Testis (tissue), 3 donors: Measurements from ENCODE around the gene ZNF888. TPM values are rescaled to one million over a fixed set of nuclear protein-coding genes. Genes with fewer than 3 reads are reported as not detected.
"Not testable (repeated sequence)": the region's sequence is repeated elsewhere in the genome, so short reads cannot be mapped to it uniquely, and the experiment has no call there.

Experiments
- DNase-seq: peaks from one replicate; pipeline ENCODE4 v3.0.0-alpha.2; 2019
- H3K27ac ChIP-seq, 2 donors: fragments of 200-600 bp; sonication (generic); one replicate each; pipeline ENCODE4 v1.5.1; 2019
- H3K27me3 ChIP-seq: fragments of 200-600 bp; sonication (generic); one replicate; pipeline ENCODE4 v1.5.1; 2019
- H3K36me3 ChIP-seq: fragments of 200-600 bp; sonication (generic); one replicate; pipeline ENCODE4 v1.5.1; 2017; ENCODE audit warnings: low read depth; ENCODE audit errors: missing control alignments
- H3K4me1 ChIP-seq: fragments of 200-600 bp; sonication (generic); one replicate; pipeline ENCODE4 v1.5.1; 2019
- H3K4me3 ChIP-seq, 2 donors: fragments of 200-600 bp; sonication (generic); one replicate each; pipeline ENCODE4 v1.5.1; 2017 to 2019
- H3K9me3 ChIP-seq: fragments of 200-600 bp; sonication (generic); one replicate; pipeline ENCODE4 v1.5.1; 2017
- POLR2A ChIP-seq: fragments of 450-650 bp; IDR thresholded peaks from one replicate; pipeline ENCODE4 v1.6.1; 2017; ENCODE audit warnings: antibody characterized with exemption, mild to moderate bottlenecking, moderate library complexity
- WGBS, 2 donors: methylation state at CpG; one replicate each; pipeline ENCODE4 v1.1.5; 2018; 5-methylcytosine and 5-hydroxymethylcytosine counted together
- intact Hi-C: fragments of 100-400 bp; cut with DNase I; formaldehyde crosslinking; loops from one replicate; pipeline ENCODE4 v1.15.1; 2023; ENCODE audit warnings: low total_unique reads
- polyA plus RNA-seq: library from polyadenylated mRNA; stranded (reverse); fragments of 350-450 nt; fragmentation: Illumina TruSeq; extraction: RNeasy Lipid Tissue Mini Kit (QIAGEN cat#74804); gene quantifications from one replicate; pipeline ENCODE4 v1.2.3, GENCODE V29; 2014; ENCODE audit warnings: low read depth, low replicate concordance; ENCODE audit not compliant: insufficient read depth
- total RNA-seq, 2 donors: library from RNA; depleted of rRNA; stranded (reverse); fragments of >200 nt; gene quantifications; one replicate each; pipeline ENCODE4 v1.2.3, GENCODE V29; 2016
- TF ChIP-seq, protein P1 (sequence below), 3 experiments: fragments of 450-650 bp in 2 of 3; fragments of 200-600 bp in 1 of 3; sonication (generic) in 1 of 3; IDR thresholded peaks; one replicate each; pipeline ENCODE4 v1.5.1; 2016 to 2019; ENCODE audit warnings: antibody characterized with exemption in 3 of 3, mild to moderate bottlenecking in 2 of 3, moderate library complexity in 1 of 3

The ZNF888 gene
- total and polyA plus RNA-seq, 3 donors from 2014 or later: 2.2 to 3.2 (median 2.3) TPM

DNA sequence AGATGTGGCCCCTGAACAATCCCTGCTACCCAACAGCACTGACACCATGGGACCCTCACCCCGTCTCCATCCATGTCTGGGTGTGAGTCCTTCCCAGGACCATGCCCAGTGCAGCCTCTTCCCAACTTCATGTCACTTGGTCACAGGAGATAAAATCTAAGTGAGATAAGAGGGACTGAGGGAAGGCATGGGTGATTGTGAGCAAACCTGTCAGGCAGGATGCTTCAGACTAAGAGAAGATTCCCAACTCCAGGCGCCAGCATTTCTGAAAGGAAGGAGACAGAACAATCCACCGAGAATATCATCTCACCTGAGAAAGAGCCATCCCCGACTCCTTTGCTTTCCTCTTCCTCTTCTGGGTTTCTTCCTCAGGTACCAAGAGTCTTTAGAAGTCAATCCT lies 33.3 kb downstream of the ZNF888 start:
- intact Hi-C loops: no loop called here
- TF ChIP-seq, protein P1, sequence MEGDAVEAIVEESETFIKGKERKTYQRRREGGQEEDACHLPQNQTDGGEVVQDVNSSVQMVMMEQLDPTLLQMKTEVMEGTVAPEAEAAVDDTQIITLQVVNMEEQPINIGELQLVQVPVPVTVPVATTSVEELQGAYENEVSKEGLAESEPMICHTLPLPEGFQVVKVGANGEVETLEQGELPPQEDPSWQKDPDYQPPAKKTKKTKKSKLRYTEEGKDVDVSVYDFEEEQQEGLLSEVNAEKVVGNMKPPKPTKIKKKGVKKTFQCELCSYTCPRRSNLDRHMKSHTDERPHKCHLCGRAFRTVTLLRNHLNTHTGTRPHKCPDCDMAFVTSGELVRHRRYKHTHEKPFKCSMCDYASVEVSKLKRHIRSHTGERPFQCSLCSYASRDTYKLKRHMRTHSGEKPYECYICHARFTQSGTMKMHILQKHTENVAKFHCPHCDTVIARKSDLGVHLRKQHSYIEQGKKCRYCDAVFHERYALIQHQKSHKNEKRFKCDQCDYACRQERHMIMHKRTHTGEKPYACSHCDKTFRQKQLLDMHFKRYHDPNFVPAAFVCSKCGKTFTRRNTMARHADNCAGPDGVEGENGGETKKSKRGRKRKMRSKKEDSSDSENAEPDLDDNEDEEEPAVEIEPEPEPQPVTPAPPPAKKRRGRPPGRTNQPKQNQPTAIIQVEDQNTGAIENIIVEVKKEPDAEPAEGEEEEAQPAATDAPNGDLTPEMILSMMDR (IDR thresholded peaks at IDR 0.05): no peak
- no peak for TF ChIP-seq POLR2A
- no peak overlapping the region for H3K4me3 ChIP-seq
- no peaks in the 10 kb centered on the region for H3K9me3 ChIP-seq
- 97% methylated on average over 4 of the region's 4 CpGs for WGBS, 2 donors
- H3K27me3 ChIP-seq: no peaks in the 10 kb centered on the region
- no peaks in the 10 kb centered on the region for H3K36me3 ChIP-seq
- DNase-seq: no peak
- no peaks in the 10 kb centered on the region for H3K4me1 ChIP-seq
- H3K27ac ChIP-seq: no peak overlapping the region

DNA sequence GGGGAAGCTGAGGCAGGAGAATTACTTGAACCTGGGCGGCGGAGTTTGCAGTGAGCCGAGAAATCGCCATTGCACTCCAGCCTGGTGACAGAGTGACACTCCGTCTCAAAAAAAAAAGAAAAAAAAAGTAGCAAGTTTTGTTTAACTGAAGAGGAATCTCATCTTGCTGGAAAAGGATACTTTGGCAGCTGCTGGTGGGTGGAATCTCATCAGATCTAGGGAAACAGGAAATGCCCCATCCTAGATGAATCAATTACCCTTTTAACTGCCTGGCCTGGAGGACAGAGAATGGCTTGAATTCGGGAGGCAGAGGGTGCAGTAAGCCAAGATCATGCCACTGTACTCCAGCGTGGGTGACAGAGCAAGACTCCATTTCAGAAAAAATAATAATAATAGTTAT lies 34.2 kb downstream of the ZNF888 start:
- H3K27me3 ChIP-seq: no peaks in the 10 kb centered on the region
- intact Hi-C loops: no loop called here
- DNase-seq: no peak
- no peaks in the 10 kb centered on the region for H3K9me3 ChIP-seq
- WGBS, 2 donors: 87 to 97% methylated on average over 7 of the region's 7 CpGs
- H3K4me1 ChIP-seq: no peaks in the 10 kb centered on the region
- H3K4me3 ChIP-seq: no peak overlapping the region
- no peak overlapping the region for H3K27ac ChIP-seq
- TF ChIP-seq, protein P1 (IDR thresholded peaks at IDR 0.05): no peak
- TF ChIP-seq POLR2A: no peak
- no peaks in the 10 kb centered on the region for H3K36me3 ChIP-seq

DNA sequence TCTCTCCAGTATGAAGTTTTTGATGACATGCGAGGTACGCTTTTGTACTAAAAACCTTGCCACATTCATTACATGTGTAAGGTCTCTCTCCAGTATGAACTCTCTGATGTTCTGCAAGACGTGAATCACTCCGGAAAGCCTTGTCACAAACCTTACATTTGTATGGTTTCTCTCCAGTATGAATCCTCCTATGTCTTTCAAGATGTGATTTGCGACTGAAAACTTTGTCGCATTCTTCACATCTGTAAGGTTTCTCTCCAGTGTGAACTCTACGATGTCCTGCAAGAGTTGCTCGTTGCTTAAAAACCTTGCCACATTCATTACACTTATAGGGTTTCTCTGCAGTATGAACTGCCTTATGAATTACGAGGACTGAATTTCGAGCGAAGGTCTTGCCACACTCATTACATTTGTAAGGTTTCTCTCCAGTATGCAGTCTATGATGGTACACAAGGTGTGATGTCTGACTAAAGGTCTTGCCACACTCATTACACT lies 42.3 kb downstream of the ZNF888 start:
- TF ChIP-seq, protein P1 (IDR thresholded peaks at IDR 0.05): no peak
- TF ChIP-seq POLR2A: no peak
- no peak for DNase-seq
- WGBS, 2 donors: 95 to 96% methylated on average over 11 of the region's 11 CpGs
- Histone ChIP-seq H3K27ac (no peak overlapping the region), H3K4me3 (no peak overlapping the region), H3K27me3 (no peaks in the 10 kb centered on the region), H3K36me3 (peaks cover 4% of the 10 kb centered on the region), H3K9me3 (no peaks in the 10 kb centered on the region), H3K4me1 (no peaks in the 10 kb centered on the region)
- intact Hi-C loops: no loop called here

DNA sequence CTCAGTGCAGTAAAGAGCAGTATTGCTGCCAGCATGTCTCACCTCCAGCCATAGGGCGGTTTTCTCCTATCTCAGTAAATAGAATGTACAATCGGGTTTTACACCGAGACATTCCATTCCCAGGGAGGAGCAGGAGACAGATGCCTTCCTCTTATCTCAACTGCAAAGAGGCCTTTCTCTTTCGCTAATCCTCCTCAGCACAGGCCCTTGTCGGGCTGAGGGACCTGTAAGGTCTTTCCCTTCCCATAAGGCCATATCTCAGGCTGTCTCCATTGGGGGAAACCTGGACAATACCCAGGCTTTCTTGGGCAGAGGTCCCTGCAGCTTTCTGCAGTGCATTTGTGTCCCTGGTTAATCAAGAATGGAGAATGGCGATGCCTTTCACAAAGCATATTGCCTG lies 50.2 kb downstream of the ZNF888 start:
- H3K27me3 ChIP-seq, DNase-seq, H3K4me1 ChIP-seq, H3K27ac ChIP-seq, H3K9me3 ChIP-seq, H3K36me3 ChIP-seq, intact Hi-C loops, H3K4me3 ChIP-seq: not testable (repeated sequence)
- 59 to 64% methylated on average over 6 of the region's 6 CpGs for WGBS, 2 donors

DNA sequence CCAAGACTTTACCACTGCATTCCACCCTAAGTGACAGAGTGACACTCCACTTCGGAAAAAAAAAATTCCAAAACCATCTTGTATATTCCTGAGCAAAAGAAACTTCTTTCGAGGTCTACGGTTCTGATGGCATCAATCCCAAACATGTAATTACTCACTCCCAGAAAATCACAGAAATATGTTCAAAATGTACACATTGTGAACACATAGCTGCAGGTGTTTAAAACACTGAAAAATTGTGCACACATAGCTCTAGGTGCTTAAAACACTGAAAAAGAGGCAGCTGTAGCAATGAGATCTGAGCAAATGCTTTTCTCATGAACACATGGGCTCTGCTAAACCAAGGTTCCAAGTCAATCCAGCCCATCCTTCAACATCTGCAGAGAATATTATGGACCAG lies 51.8 kb downstream of the ZNF888 start:
- no peaks in the 10 kb centered on the region for H3K4me1 ChIP-seq
- intact Hi-C loops: no loop called here
- DNase-seq: no peak
- WGBS, 2 donors: 94 to 99% methylated on average over 3 of the region's 3 CpGs
- no peaks in the 10 kb centered on the region for H3K9me3 ChIP-seq
- TF ChIP-seq, protein P1 (IDR thresholded peaks at IDR 0.05): no peak
- no peak for TF ChIP-seq POLR2A
- no peak overlapping the region for H3K4me3 ChIP-seq
- H3K36me3 ChIP-seq: no peaks in the 10 kb centered on the region
- no peak overlapping the region for H3K27ac ChIP-seq
- H3K27me3 ChIP-seq: no peaks in the 10 kb centered on the region

DNA sequence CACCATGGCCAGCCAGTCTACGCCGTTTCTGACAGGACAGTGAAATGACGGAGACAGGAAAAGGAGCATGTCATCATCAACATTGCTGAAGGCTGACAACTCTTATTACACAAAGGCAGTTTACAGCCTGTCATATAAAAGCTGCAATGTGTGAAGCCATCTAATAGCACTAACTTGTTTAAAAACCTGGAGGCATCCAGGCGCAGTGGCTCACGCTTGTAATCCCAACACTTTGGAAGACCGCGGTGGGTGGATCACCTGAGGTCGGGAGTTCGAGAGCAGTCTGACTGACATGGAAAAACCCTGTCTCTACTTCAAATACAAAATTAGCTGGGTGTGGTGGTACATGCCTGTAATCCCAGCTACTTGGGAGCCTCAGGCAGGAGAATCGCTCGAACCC lies 55.2 kb downstream of the ZNF888 start:
- H3K4me1 ChIP-seq, H3K4me3 ChIP-seq, intact Hi-C loops, H3K27me3 ChIP-seq, DNase-seq, H3K9me3 ChIP-seq, H3K36me3 ChIP-seq, H3K27ac ChIP-seq: not testable (repeated sequence)
- WGBS, 2 donors: 92 to 96% methylated on average over 10 to 11 of the region's 11 CpGs

GRCh38 chr19:52857378-52858191 lies 65.6 kb downstream of the ZNF888 start, which contains the start of gene ZNF468:
Gene ZNF468 (minus strand): TSS chr19:52857619. CDS start chr19:52854272, 3,347 bp downstream.
- H3K27me3 ChIP-seq, H3K9me3 ChIP-seq, intact Hi-C loops, H3K4me1 ChIP-seq, H3K36me3 ChIP-seq: not testable (repeated sequence)
- DNase-seq: peak; percentile 87
- Histone ChIP-seq H3K4me3 (peak within 1 kb of the TSS; percentile 62 to 66), H3K27ac (peak within 1 kb of the TSS in 1 of 2 donors; percentile 44)
- 3 to 6% methylated on average over 16 to 38 of the region's 43 CpGs for WGBS, 2 donors
